OCI-LY1 (cell line): Measurements from ENCODE around the gene CRKL.
A peak's percentile ranks its signal among the peaks of the same experiment; 100 is the strongest.

Experiments
- H2AFZ ChIP-seq: fragments of 200-600 bp; sonication (generic), shearing (Covaris generic); 2 replicates; pipeline ENCODE4 v1.6.0; 2014; ENCODE audit warnings: antibody characterized with exemption, mild to moderate bottlenecking, low read length
- H3F3A ChIP-seq: fragments of 200-600 bp; sonication (generic), shearing (Covaris generic); 2 replicates; pipeline ENCODE4 v1.6.0; 2014; ENCODE audit warnings: mild to moderate bottlenecking, antibody characterized with exemption, low read length, moderate library complexity; ENCODE audit not compliant: insufficient read depth
- H3K27ac ChIP-seq: fragments of 200-600 bp; sonication (generic); 2 replicates; pipeline ENCODE4 v1.5.1; 2014; ENCODE audit warnings: low read length, mixed run types, mild to moderate bottlenecking, low read depth; ENCODE audit not compliant: poor library complexity, severe bottlenecking
- H3K27me3 ChIP-seq: fragments of 200-600 bp; sonication (generic); 2 replicates; pipeline ENCODE4 v1.6.0; 2014; ENCODE audit warnings: antibody characterized with exemption, mild to moderate bottlenecking, low read length, moderate library complexity; ENCODE audit not compliant: insufficient read depth
- H3K36me3 ChIP-seq: fragments of 200-600 bp; sonication (generic); 2 replicates; pipeline ENCODE4 v1.6.1; 2014; ENCODE audit warnings: mild to moderate bottlenecking, antibody characterized with exemption, low read length, moderate library complexity, mixed read lengths; ENCODE audit not compliant: insufficient read depth
- H3K4me1 ChIP-seq: fragments of 200-600 bp; sonication (generic); 2 replicates; pipeline ENCODE4 v1.5.1; 2014; ENCODE audit warnings: mild to moderate bottlenecking, low read length, moderate library complexity; ENCODE audit not compliant: insufficient read depth, severe bottlenecking
- H3K4me2 ChIP-seq: fragments of 200-600 bp; sonication (generic), shearing (Covaris generic); 2 replicates; pipeline ENCODE4 v1.6.1; 2014; ENCODE audit warnings: low read length
- H3K4me3 ChIP-seq: fragments of 200-600 bp; sonication (generic); 2 replicates; pipeline ENCODE4 v1.5.1; 2014; ENCODE audit warnings: low read length, low read depth, mild to moderate bottlenecking, mixed read lengths; ENCODE audit not compliant: poor library complexity, severe bottlenecking
- H3K79me2 ChIP-seq: fragments of 200-600 bp; shearing (Covaris generic); 2 replicates; pipeline ENCODE4 v1.6.1; 2016; ENCODE audit warnings: mixed run types, low read length, mixed read lengths; ENCODE audit not compliant: insufficient read depth
- H3K9ac ChIP-seq: fragments of 200-600 bp; sonication (generic), shearing (Covaris generic); 2 replicates; pipeline ENCODE4 v1.6.1; 2014; ENCODE audit warnings: mild to moderate bottlenecking, low read length, mixed read lengths
- H3K9me2 ChIP-seq: fragments of 200-600 bp; sonication (generic), shearing (Covaris generic); 2 replicates; pipeline ENCODE4 v1.6.1; 2014; ENCODE audit warnings: low read depth, mild to moderate bottlenecking, low read length, mixed read lengths
- H3K9me3 ChIP-seq: fragments of 200-600 bp; shearing (Covaris generic); 2 replicates; pipeline ENCODE4 v1.6.1; 2014; ENCODE audit warnings: low read length, mixed read lengths
- H4K20me1 ChIP-seq: fragments of 200-600 bp; sonication (generic), shearing (Covaris generic); 2 replicates; pipeline ENCODE4 v1.6.0; 2016; ENCODE audit warnings: mild to moderate bottlenecking, low read length; ENCODE audit not compliant: insufficient read depth
- EZH2 ChIP-seq: fragments of 200-600 bp; sonication (generic), shearing (Covaris generic); IDR thresholded peaks from 2 replicates; pipeline ENCODE4 v1.8.0; 2017; ENCODE audit warnings: borderline replicate concordance, mixed run types, mild to moderate bottlenecking, antibody characterized with exemption, low read length, moderate library complexity, mixed read lengths
- TF ChIP-seq, protein P1 (sequence below): fragments of 200-600 bp; sonication (generic), shearing (Covaris generic); IDR thresholded peaks from 2 replicates; pipeline ENCODE4 v1.5.1; 2017; ENCODE audit warnings: mild to moderate bottlenecking, antibody characterized with exemption, low read length, moderate library complexity, mixed read lengths

Gene CRKL

DNA sequence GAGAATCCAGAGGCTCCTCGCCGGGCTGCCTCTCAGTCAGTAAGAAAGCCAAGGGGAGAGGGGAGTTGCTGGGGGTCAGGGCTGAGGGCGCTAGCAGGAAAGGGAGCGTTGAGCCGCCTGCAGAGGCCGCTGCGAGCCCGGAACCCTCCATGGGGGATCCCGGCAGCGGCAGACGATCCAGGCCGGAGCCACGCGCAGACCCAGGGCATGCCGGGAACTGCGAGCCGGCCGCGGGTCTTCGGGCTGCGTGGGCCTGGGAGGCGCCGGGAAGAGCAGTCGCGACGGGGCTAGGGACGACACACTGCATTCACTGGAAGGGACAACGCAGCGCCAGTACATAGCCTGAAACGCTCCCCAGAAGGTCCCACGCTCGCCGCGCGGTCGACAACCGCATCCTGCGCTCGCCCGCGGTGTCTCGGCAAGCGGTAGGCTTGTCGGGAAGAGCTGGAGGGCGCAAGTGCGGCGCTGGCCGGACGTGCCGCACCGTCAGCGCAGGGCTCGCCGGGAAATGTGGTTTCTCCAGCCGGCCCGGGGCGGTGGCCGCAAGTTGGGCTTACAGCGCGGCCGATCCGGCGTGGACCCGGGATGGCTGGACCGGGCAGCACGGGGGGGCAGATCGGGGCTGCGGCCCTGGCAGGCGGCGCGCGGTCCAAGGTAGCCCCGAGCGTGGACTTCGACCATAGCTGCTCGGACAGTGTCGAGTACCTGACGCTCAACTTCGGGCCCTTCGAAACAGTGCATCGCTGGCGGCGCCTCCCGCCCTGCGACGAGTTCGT, 64.8 kb downstream of the CRKL start, which contains the start of gene LZTR1:
LZTR1 (plus strand) TSS at position 511 of the 776 bp plus-strand sequence; CDS start at position 586, 75 bp downstream.
- peak within 1 kb of the TSS; percentile 89 for H3K9ac ChIP-seq
- peak within 1 kb of the TSS; percentile 6; the same call in 1 of the 2 replicates for H2AFZ ChIP-seq
- no peaks in the 10 kb centered on the region for H3F3A ChIP-seq

DNA sequence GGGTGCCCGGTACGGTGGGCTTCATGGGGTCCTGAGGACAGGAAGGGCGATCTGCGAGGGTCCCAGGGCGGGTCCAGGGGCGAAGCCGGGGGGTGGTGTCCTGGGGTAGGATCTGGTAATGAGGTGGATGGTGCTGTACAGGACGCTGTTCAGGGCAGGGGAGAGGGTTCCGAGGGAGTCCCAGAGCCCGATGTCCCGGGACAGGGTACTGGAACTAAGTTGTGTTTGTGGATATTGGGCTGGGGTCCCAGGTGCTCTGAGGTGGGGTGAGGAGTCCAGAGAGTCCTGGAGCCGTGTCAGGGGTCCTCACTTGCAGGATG, 65.3 kb downstream of the CRKL start:
- peaks cover 9% of the 10 kb centered on the region for H3K9me3 ChIP-seq
- no peaks in the 10 kb centered on the region for H3K9me2 ChIP-seq
- peak overlapping the region; percentile 6; the same call in 1 of the 2 replicates for H2AFZ ChIP-seq
- peaks cover 20% of the 10 kb centered on the region for H3K4me1 ChIP-seq
- TF ChIP-seq, protein P1, sequence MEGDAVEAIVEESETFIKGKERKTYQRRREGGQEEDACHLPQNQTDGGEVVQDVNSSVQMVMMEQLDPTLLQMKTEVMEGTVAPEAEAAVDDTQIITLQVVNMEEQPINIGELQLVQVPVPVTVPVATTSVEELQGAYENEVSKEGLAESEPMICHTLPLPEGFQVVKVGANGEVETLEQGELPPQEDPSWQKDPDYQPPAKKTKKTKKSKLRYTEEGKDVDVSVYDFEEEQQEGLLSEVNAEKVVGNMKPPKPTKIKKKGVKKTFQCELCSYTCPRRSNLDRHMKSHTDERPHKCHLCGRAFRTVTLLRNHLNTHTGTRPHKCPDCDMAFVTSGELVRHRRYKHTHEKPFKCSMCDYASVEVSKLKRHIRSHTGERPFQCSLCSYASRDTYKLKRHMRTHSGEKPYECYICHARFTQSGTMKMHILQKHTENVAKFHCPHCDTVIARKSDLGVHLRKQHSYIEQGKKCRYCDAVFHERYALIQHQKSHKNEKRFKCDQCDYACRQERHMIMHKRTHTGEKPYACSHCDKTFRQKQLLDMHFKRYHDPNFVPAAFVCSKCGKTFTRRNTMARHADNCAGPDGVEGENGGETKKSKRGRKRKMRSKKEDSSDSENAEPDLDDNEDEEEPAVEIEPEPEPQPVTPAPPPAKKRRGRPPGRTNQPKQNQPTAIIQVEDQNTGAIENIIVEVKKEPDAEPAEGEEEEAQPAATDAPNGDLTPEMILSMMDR, result no peak
- H3K4me2 ChIP-seq, result peak overlapping the region; percentile 98
- no peaks in the 10 kb centered on the region; the same call in 1 of the 2 replicates for H3K27me3 ChIP-seq
- H3K4me3 ChIP-seq, result peak overlapping the region; percentile 86
- H4K20me1 ChIP-seq, result no peaks in the 10 kb centered on the region
- peaks cover 12% of the 10 kb centered on the region; the same call in 1 of the 2 replicates for H3K36me3 ChIP-seq
- H3K27ac ChIP-seq, result no peak overlapping the region
- no peaks in the 10 kb centered on the region for H3K79me2 ChIP-seq
- peak overlapping the region; percentile 89 for H3K9ac ChIP-seq
- H3F3A ChIP-seq, result no peaks in the 10 kb centered on the region

More for the DNA sequence above, 64.8 kb downstream of the CRKL start, which contains the start of gene LZTR1:
- no peaks in the 10 kb centered on the region; the same call in 1 of the 2 replicates for H3K27me3 ChIP-seq
- TF ChIP-seq, protein P1, result peak; percentile 58
- no peak for TF ChIP-seq EZH2
- no peaks in the 10 kb centered on the region for H4K20me1 ChIP-seq
- H3K4me3 ChIP-seq, result peak within 1 kb of the TSS; percentile 86
- H3K4me1 ChIP-seq, result peaks cover 20% of the 10 kb centered on the region
- no peaks in the 10 kb centered on the region for H3K9me2 ChIP-seq
- peak within 1 kb of the TSS; percentile 19 for H3K27ac ChIP-seq
- peak within 1 kb of the TSS; percentile 98 for H3K4me2 ChIP-seq
- H3K79me2 ChIP-seq, result no peaks in the 10 kb centered on the region
- peaks cover 9% of the 10 kb centered on the region for H3K9me3 ChIP-seq
- H3K36me3 ChIP-seq, result peaks cover 12% of the 10 kb centered on the region; the same call in 1 of the 2 replicates

GRCh38 chr22:20983081-20983771, 66.0 kb downstream of the CRKL start:
- H2AFZ ChIP-seq, result no peak overlapping the region
- H3K27ac ChIP-seq, result no peak overlapping the region
- no peaks in the 10 kb centered on the region for H3F3A ChIP-seq
- H3K36me3 ChIP-seq, result peaks cover 17% of the 10 kb centered on the region; the same call in 1 of the 2 replicates
- no peaks in the 10 kb centered on the region for H3K9me2 ChIP-seq
- H3K4me2 ChIP-seq, result peak overlapping the region; percentile 98
- H3K4me1 ChIP-seq, result peaks cover 20% of the 10 kb centered on the region
- peak overlapping the region; percentile 86 for H3K4me3 ChIP-seq
- peak overlapping the region; percentile 89 for H3K9ac ChIP-seq
- no peaks in the 10 kb centered on the region for H4K20me1 ChIP-seq
- no peaks in the 10 kb centered on the region for H3K79me2 ChIP-seq
- no peak for TF ChIP-seq EZH2
- TF ChIP-seq, protein P1, result no peak
- peaks cover 9% of the 10 kb centered on the region for H3K9me3 ChIP-seq
- H3K27me3 ChIP-seq, result no peaks in the 10 kb centered on the region; the same call in 1 of the 2 replicates
